Left ventricle myocardium inferior (tissue), 1 donor: ENCODE measurements around the gene PIBF1. TPM values are rescaled to one million over a fixed set of nuclear protein-coding genes. Genes with fewer than 3 reads are reported as not detected.
A peak's percentile ranks its signal among the peaks of the same experiment; 100 is the strongest.
"Not testable (repeated sequence)": the region's sequence is repeated elsewhere in the genome, so short reads cannot be mapped to it uniquely, and the experiment has no call there.

ENCODE experiments used
- DNase-seq: peaks from one replicate; pipeline ENCODE4 v3.0.0-alpha.2; 2020
- H3K27ac ChIP-seq: fragments of 200-600 bp; replicated peaks from 2 replicates; pipeline ENCODE4 v1.8.0; 2021
- H3K27me3 ChIP-seq: fragments of 200-600 bp; 2 replicates; pipeline ENCODE4 v1.8.0; 2021; ENCODE audit warnings: low read depth
- H3K36me3 ChIP-seq: fragments of 200-600 bp; 2 replicates; pipeline ENCODE4 v1.8.0; 2021
- H3K4me1 ChIP-seq: fragments of 200-600 bp; 2 replicates; pipeline ENCODE4 v1.8.0; 2021
- H3K4me3 ChIP-seq: fragments of 200-600 bp; 2 replicates; pipeline ENCODE4 v1.8.0; 2021; ENCODE audit warnings: mild to moderate bottlenecking, moderate library complexity
- H3K9me3 ChIP-seq: fragments of 200-600 bp; replicated peaks from 2 replicates; pipeline ENCODE4 v1.8.0; 2021
- intact Hi-C: fragments of 100-400 bp; cut with micrococcal nuclease; formaldehyde crosslinking; loops from one replicate; pipeline ENCODE4 v1.11.0; 2022
- total RNA-seq: library from RNA; stranded (reverse); fragmentation: NEBNext Ultra II Directional; extraction: Animal tissue kit (Norgen Biotek cat#: 25700); gene quantifications from one replicate; pipeline ENCODE4 v1.2.1, GENCODE V29; 2021
- TF ChIP-seq, protein P1 (sequence below): fragments of 200-600 bp; IDR thresholded peaks from 2 replicates; pipeline ENCODE4 v1.8.0; 2021; ENCODE audit warnings: antibody characterized with exemption, mild to moderate bottlenecking, borderline replicate concordance
- donor health status: DM: no; HTN: yes; CAD: no; lungs with severe emphysema.

Gene PIBF1
- total RNA-seq, 1 donor from 2014 or later, result 10.8 TPM

- Histone ChIP-seq H3K36me3 (peaks cover 31% of the 10 kb centered on the region), H3K27ac (no peak overlapping the region), H3K4me1 (no peaks in the 10 kb centered on the region), H3K9me3 (no peaks in the 10 kb centered on the region), H3K4me3 (no peak overlapping the region), H3K27me3 (no peaks in the 10 kb centered on the region)
- TF ChIP-seq, protein P1, sequence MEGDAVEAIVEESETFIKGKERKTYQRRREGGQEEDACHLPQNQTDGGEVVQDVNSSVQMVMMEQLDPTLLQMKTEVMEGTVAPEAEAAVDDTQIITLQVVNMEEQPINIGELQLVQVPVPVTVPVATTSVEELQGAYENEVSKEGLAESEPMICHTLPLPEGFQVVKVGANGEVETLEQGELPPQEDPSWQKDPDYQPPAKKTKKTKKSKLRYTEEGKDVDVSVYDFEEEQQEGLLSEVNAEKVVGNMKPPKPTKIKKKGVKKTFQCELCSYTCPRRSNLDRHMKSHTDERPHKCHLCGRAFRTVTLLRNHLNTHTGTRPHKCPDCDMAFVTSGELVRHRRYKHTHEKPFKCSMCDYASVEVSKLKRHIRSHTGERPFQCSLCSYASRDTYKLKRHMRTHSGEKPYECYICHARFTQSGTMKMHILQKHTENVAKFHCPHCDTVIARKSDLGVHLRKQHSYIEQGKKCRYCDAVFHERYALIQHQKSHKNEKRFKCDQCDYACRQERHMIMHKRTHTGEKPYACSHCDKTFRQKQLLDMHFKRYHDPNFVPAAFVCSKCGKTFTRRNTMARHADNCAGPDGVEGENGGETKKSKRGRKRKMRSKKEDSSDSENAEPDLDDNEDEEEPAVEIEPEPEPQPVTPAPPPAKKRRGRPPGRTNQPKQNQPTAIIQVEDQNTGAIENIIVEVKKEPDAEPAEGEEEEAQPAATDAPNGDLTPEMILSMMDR, result no peak
- no peak for DNase-seq
- intact Hi-C loops, result no loop called here
These were observed 130.0 kb downstream of the PIBF1 start for GRCh38 chr13:72911981-72912380.

GRCh38 chr13:72920097-72920496 lies 138.2 kb downstream of the PIBF1 start:
- no peaks in the 10 kb centered on the region for H3K27me3 ChIP-seq
- TF ChIP-seq, protein P1, result no peak
- no peaks in the 10 kb centered on the region for H3K9me3 ChIP-seq
- peaks cover 10% of the 10 kb centered on the region for H3K4me1 ChIP-seq
- H3K4me3 ChIP-seq, result no peak overlapping the region
- peak; percentile 32 for DNase-seq
- intact Hi-C loops, result no loop called here
- H3K27ac ChIP-seq, result peak overlapping the region; percentile 67
- H3K36me3 ChIP-seq, result peaks cover 43% of the 10 kb centered on the region

GRCh38 chr13:72931311-72931710 lies 149.4 kb downstream of the PIBF1 start:
- TF ChIP-seq, protein P1, result no peak
- H3K36me3 ChIP-seq, result peaks cover 46% of the 10 kb centered on the region
- no peaks in the 10 kb centered on the region for H3K4me1 ChIP-seq
- no peak overlapping the region for H3K4me3 ChIP-seq
- intact Hi-C loops, result no loop called here
- DNase-seq, result no peak
- no peak overlapping the region for H3K27ac ChIP-seq
- H3K27me3 ChIP-seq, result no peaks in the 10 kb centered on the region
- H3K9me3 ChIP-seq, result no peaks in the 10 kb centered on the region

GRCh38 chr13:72932250-72932649 lies 150.3 kb downstream of the PIBF1 start:
- no peak overlapping the region for H3K27ac ChIP-seq
- H3K36me3 ChIP-seq, result peaks cover 46% of the 10 kb centered on the region
- no peaks in the 10 kb centered on the region for H3K9me3 ChIP-seq
- H3K4me3 ChIP-seq, result no peak overlapping the region
- H3K4me1 ChIP-seq, result no peaks in the 10 kb centered on the region
- intact Hi-C loops, result no loop called here
- H3K27me3 ChIP-seq, result no peaks in the 10 kb centered on the region
- DNase-seq, result no peak
- TF ChIP-seq, protein P1, result no peak

DNA sequence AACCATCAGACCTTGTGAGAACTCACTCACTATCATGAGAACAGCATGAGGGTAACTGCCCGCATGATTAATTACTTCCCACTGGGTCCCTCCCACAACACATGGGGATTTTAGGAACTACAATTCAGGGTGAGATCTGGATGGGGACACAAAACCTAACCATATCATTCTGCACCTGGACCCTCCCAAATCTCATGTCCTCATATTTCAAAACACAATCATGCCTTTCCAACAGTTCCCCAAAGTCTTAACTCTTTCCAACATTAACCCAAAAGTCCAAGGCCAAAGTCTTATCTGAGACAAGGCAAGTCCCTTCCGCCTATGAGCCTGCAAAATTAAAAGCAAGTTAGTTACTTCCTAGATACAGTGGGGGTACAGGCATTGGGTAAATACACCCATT lies 164.3 kb downstream of the PIBF1 start:
- H3K4me1 ChIP-seq, DNase-seq, H3K27ac ChIP-seq, intact Hi-C loops, H3K27me3 ChIP-seq, H3K4me3 ChIP-seq, H3K9me3 ChIP-seq: not testable (repeated sequence)
- H3K36me3 ChIP-seq, result peaks cover 30% of the 10 kb centered on the region

GRCh38 chr13:72952529-72953141 lies 170.7 kb downstream of the PIBF1 start:
- H3K36me3 ChIP-seq, result peaks cover 42% of the 10 kb centered on the region
- no peaks in the 10 kb centered on the region for H3K9me3 ChIP-seq
- no peaks in the 10 kb centered on the region for H3K4me1 ChIP-seq
- intact Hi-C loops, result no loop called here
- no peaks in the 10 kb centered on the region for H3K27me3 ChIP-seq
- no peak overlapping the region for H3K4me3 ChIP-seq
- no peak overlapping the region for H3K27ac ChIP-seq
- DNase-seq, result no peak
- TF ChIP-seq, protein P1, result no peak
